ENCODE measurements around the gene ITPR1. TPM values are rescaled to one million over a fixed set of nuclear protein-coding genes. Genes with fewer than 3 reads are reported as not detected.

The ITPR1 gene
- total and polyA plus RNA-seq, 2 experiments from 2014 or later, result 6.8 to 21.0 TPM

- Mint-ChIP-seq H3K27ac (no peak overlapping the region), H3K4me1 (peaks cover 35% of the 10 kb centered on the region), H3K4me3 (no peak overlapping the region), H3K27me3 (ENCODE audit: insufficient read depth, low read depth, poor library complexity) (peaks cover 2% of the 10 kb centered on the region), H3K9me3 (no peaks in the 10 kb centered on the region), H3K36me3 (ENCODE audit: low read depth) (no peaks in the 10 kb centered on the region)
- TF ChIP-seq CREB1 (CRISPR knock-in tag; IDR thresholded peaks at IDR 0.05; ENCODE audit: low read depth) (no peak), ZNF462 (CRISPR knock-in tag; IDR thresholded peaks at IDR 0.05) (no peak), REST (IDR thresholded peaks at IDR 0.05; ENCODE audit: unreplicated experiment) (no peak)
- Histone ChIP-seq H3K36me3 (ENCODE audit: insufficient read depth) (no peaks in the 10 kb centered on the region; the same call in 1 of the 2 replicates), H3K27ac (ENCODE audit: low read depth) (no peak overlapping the region), H3F3A (replicated peaks; ENCODE audit: low read depth) (no peaks in the 10 kb centered on the region), H4K20me1 (replicated peaks; ENCODE audit: insufficient read depth) (no peaks in the 10 kb centered on the region), H2AFZ (no peak overlapping the region), H3K4me2 (no peak overlapping the region), H3K27me3 (ENCODE audit: insufficient read depth) (no peaks in the 10 kb centered on the region), H3K9me2 (ENCODE audit: insufficient read depth) (no peaks in the 10 kb centered on the region), H3K79me2 (replicated peaks; ENCODE audit: insufficient read depth) (no peaks in the 10 kb centered on the region), H3K4me1 (ENCODE audit: insufficient read depth) (peaks cover 26% of the 10 kb centered on the region), H3K4me3 (no peak overlapping the region)
- ATAC-seq (no peak), DNase-seq (ENCODE audit: low spot score) (no peak)
Measured at GRCh38 chr3:4730719-4731118, 237.6 kb downstream of the ITPR1 start.

All from GM23338 (cell line).